ENCODE data around the gene CAPN10.

Gene CAPN10

GRCh38 chr2:240618776-240619175 lies 32.2 kb downstream of the CAPN10 start:
- no peak overlapping the region for H3K9ac ChIP-seq (ENCODE audit: low read length)
- no peaks in the 10 kb centered on the region for H3K27me3 ChIP-seq (ENCODE audit: insufficient read depth, low read length, poor library complexity)
- no peaks in the 10 kb centered on the region for H3K79me2 ChIP-seq (ENCODE audit: control insufficient read depth, insufficient read depth, low read length)
- H3K79me1 ChIP-seq (ENCODE audit: low read length): no peaks in the 10 kb centered on the region
- no peak overlapping the region for H3K18ac ChIP-seq (ENCODE audit: low read length)
- no peak overlapping the region for H3K23ac ChIP-seq (ENCODE audit: low read length)
- H3K36me3 ChIP-seq (ENCODE audit: control insufficient read depth, insufficient read depth, low read length): no peaks in the 10 kb centered on the region
- no peak overlapping the region for H2BK15ac ChIP-seq (replicated peaks; ENCODE audit: low read depth)
- no peak overlapping the region for H2BK5ac ChIP-seq (ENCODE audit: low read length)
- no peak overlapping the region for H3K4ac ChIP-seq (ENCODE audit: low read depth, low read length)
- no peaks in the 10 kb centered on the region for H3K4me1 ChIP-seq (ENCODE audit: control insufficient read depth, low read depth, low read length)
- H3K56ac ChIP-seq (ENCODE audit: low read length): no peak overlapping the region
- H2BK120ac ChIP-seq (ENCODE audit: low read depth, low read length): no peak overlapping the region
- no peak overlapping the region for H3K4me3 ChIP-seq (ENCODE audit: low read length)
- H4K5ac ChIP-seq (ENCODE audit: low read length): no peak overlapping the region
- no peak overlapping the region for H3K4me2 ChIP-seq (ENCODE audit: low read length)
- H3K27ac ChIP-seq (ENCODE audit: low read depth, low read length): no peak overlapping the region
- WGBS (ENCODE audit: extremely low coverage, insufficient coverage, low lambda C conversion rate): no CpG with 5 or more reads among the region's 6 CpGs
- no peak for DNase-seq
- no peak overlapping the region for H4K8ac ChIP-seq (ENCODE audit: low read depth, low read length)
- no peak overlapping the region for H2AK5ac ChIP-seq (ENCODE audit: low read length)

GRCh38 chr2:240619506-240620148 lies 33.1 kb downstream of the CAPN10 start:
- H3K56ac ChIP-seq (ENCODE audit: low read length): no peak overlapping the region
- no peaks in the 10 kb centered on the region for H3K36me3 ChIP-seq (ENCODE audit: control insufficient read depth, insufficient read depth, low read length)
- no peaks in the 10 kb centered on the region for H3K79me2 ChIP-seq (ENCODE audit: control insufficient read depth, insufficient read depth, low read length)
- H3K4me1 ChIP-seq (ENCODE audit: control insufficient read depth, low read depth, low read length): no peaks in the 10 kb centered on the region
- H2AK5ac ChIP-seq (ENCODE audit: low read length): no peak overlapping the region
- H3K4ac ChIP-seq (ENCODE audit: low read depth, low read length): no peak overlapping the region
- no peak overlapping the region for H2BK120ac ChIP-seq (ENCODE audit: low read depth, low read length)
- no peak for DNase-seq
- no peak overlapping the region for H4K8ac ChIP-seq (ENCODE audit: low read depth, low read length)
- H3K79me1 ChIP-seq (ENCODE audit: low read length): no peaks in the 10 kb centered on the region
- no peak overlapping the region for H2BK5ac ChIP-seq (ENCODE audit: low read length)
- no peak overlapping the region for H3K4me2 ChIP-seq (ENCODE audit: low read length)
- H3K27me3 ChIP-seq (ENCODE audit: insufficient read depth, low read length, poor library complexity): no peaks in the 10 kb centered on the region
- no peak overlapping the region for H2BK15ac ChIP-seq (replicated peaks; ENCODE audit: low read depth)
- no peak overlapping the region for H3K4me3 ChIP-seq (ENCODE audit: low read length)
- WGBS (ENCODE audit: extremely low coverage, insufficient coverage, low lambda C conversion rate): no CpG with 5 or more reads among the region's 19 CpGs
- no peak overlapping the region for H3K18ac ChIP-seq (ENCODE audit: low read length)
- H3K9ac ChIP-seq (ENCODE audit: low read length): no peak overlapping the region
- H4K5ac ChIP-seq (ENCODE audit: low read length): no peak overlapping the region
- no peak overlapping the region for H3K23ac ChIP-seq (ENCODE audit: low read length)
- no peak overlapping the region for H3K27ac ChIP-seq (ENCODE audit: low read depth, low read length)

GRCh38 chr2:240620149-240620731 lies 33.7 kb downstream of the CAPN10 start:
- Histone ChIP-seq H2AK5ac (ENCODE audit: low read length) (no peak overlapping the region), H3K36me3 (ENCODE audit: control insufficient read depth, insufficient read depth, low read length) (no peaks in the 10 kb centered on the region), H3K23ac (ENCODE audit: low read length) (no peak overlapping the region), H3K4ac (ENCODE audit: low read depth, low read length) (no peak overlapping the region), H3K27me3 (ENCODE audit: insufficient read depth, low read length, poor library complexity) (no peaks in the 10 kb centered on the region), H3K18ac (ENCODE audit: low read length) (no peak overlapping the region), H3K4me3 (ENCODE audit: low read length) (no peak overlapping the region), H3K27ac (ENCODE audit: low read depth, low read length) (no peak overlapping the region), H3K4me2 (ENCODE audit: low read length) (no peak overlapping the region), H3K9ac (ENCODE audit: low read length) (no peak overlapping the region), H3K56ac (ENCODE audit: low read length) (no peak overlapping the region), H3K79me1 (ENCODE audit: low read length) (no peaks in the 10 kb centered on the region), H4K8ac (ENCODE audit: low read depth, low read length) (no peak overlapping the region), H3K4me1 (ENCODE audit: control insufficient read depth, low read depth, low read length) (no peaks in the 10 kb centered on the region), H4K5ac (ENCODE audit: low read length) (no peak overlapping the region), H2BK5ac (ENCODE audit: low read length) (no peak overlapping the region), H3K79me2 (ENCODE audit: control insufficient read depth, insufficient read depth, low read length) (no peaks in the 10 kb centered on the region), H2BK15ac (replicated peaks; ENCODE audit: low read depth) (no peak overlapping the region), H2BK120ac (ENCODE audit: low read depth, low read length) (no peak overlapping the region)
- no peak for DNase-seq
- WGBS (ENCODE audit: extremely low coverage, insufficient coverage, low lambda C conversion rate): no CpG with 5 or more reads among the region's 13 CpGs

- H4K5ac ChIP-seq (ENCODE audit: low read length): no peak overlapping the region
- H3K4me3 ChIP-seq (ENCODE audit: low read length): no peak overlapping the region
- no peak overlapping the region for H3K4ac ChIP-seq (ENCODE audit: low read depth, low read length)
- H3K36me3 ChIP-seq (ENCODE audit: control insufficient read depth, insufficient read depth, low read length): no peaks in the 10 kb centered on the region
- no peak overlapping the region for H3K56ac ChIP-seq (ENCODE audit: low read length)
- H3K27me3 ChIP-seq (ENCODE audit: insufficient read depth, low read length, poor library complexity): no peaks in the 10 kb centered on the region
- DNase-seq: no peak
- H3K79me2 ChIP-seq (ENCODE audit: control insufficient read depth, insufficient read depth, low read length): no peaks in the 10 kb centered on the region
- no peak overlapping the region for H3K9ac ChIP-seq (ENCODE audit: low read length)
- no peak overlapping the region for H3K18ac ChIP-seq (ENCODE audit: low read length)
- no peak overlapping the region for H4K8ac ChIP-seq (ENCODE audit: low read depth, low read length)
- no peak overlapping the region for H3K27ac ChIP-seq (ENCODE audit: low read depth, low read length)
- WGBS (ENCODE audit: extremely low coverage, insufficient coverage, low lambda C conversion rate): no CpG with 5 or more reads among the region's 7 CpGs
- no peaks in the 10 kb centered on the region for H3K4me1 ChIP-seq (ENCODE audit: control insufficient read depth, low read depth, low read length)
- no peak overlapping the region for H3K23ac ChIP-seq (ENCODE audit: low read length)
- no peaks in the 10 kb centered on the region for H3K79me1 ChIP-seq (ENCODE audit: low read length)
- H3K4me2 ChIP-seq (ENCODE audit: low read length): no peak overlapping the region
- no peak overlapping the region for H2BK15ac ChIP-seq (replicated peaks; ENCODE audit: low read depth)
- H2BK5ac ChIP-seq (ENCODE audit: low read length): no peak overlapping the region
- no peak overlapping the region for H2AK5ac ChIP-seq (ENCODE audit: low read length)
- no peak overlapping the region for H2BK120ac ChIP-seq (ENCODE audit: low read depth, low read length)
These were observed 34.3 kb downstream of the CAPN10 start for GRCh38 chr2:240620859-240621258.

- no peak overlapping the region for H3K9ac ChIP-seq (ENCODE audit: low read length)
- no CpG with 5 or more reads among the region's 9 CpGs for WGBS (ENCODE audit: extremely low coverage, insufficient coverage, low lambda C conversion rate)
- no peaks in the 10 kb centered on the region for H3K27me3 ChIP-seq (ENCODE audit: insufficient read depth, low read length, poor library complexity)
- no peak overlapping the region for H4K8ac ChIP-seq (ENCODE audit: low read depth, low read length)
- H3K79me2 ChIP-seq (ENCODE audit: control insufficient read depth, insufficient read depth, low read length): no peaks in the 10 kb centered on the region
- no peak overlapping the region for H2BK15ac ChIP-seq (replicated peaks; ENCODE audit: low read depth)
- H3K4me2 ChIP-seq (ENCODE audit: low read length): no peak overlapping the region
- no peak overlapping the region for H3K4me3 ChIP-seq (ENCODE audit: low read length)
- H3K4ac ChIP-seq (ENCODE audit: low read depth, low read length): no peak overlapping the region
- no peak overlapping the region for H3K56ac ChIP-seq (ENCODE audit: low read length)
- no peak overlapping the region for H3K18ac ChIP-seq (ENCODE audit: low read length)
- H4K5ac ChIP-seq (ENCODE audit: low read length): no peak overlapping the region
- H2BK120ac ChIP-seq (ENCODE audit: low read depth, low read length): no peak overlapping the region
- H3K4me1 ChIP-seq (ENCODE audit: control insufficient read depth, low read depth, low read length): no peaks in the 10 kb centered on the region
- H3K36me3 ChIP-seq (ENCODE audit: control insufficient read depth, insufficient read depth, low read length): no peaks in the 10 kb centered on the region
- no peak overlapping the region for H2BK5ac ChIP-seq (ENCODE audit: low read length)
- no peaks in the 10 kb centered on the region for H3K79me1 ChIP-seq (ENCODE audit: low read length)
- no peak for DNase-seq
- no peak overlapping the region for H3K23ac ChIP-seq (ENCODE audit: low read length)
- no peak overlapping the region for H3K27ac ChIP-seq (ENCODE audit: low read depth, low read length)
- H2AK5ac ChIP-seq (ENCODE audit: low read length): no peak overlapping the region
These were observed 35.5 kb downstream of the CAPN10 start for GRCh38 chr2:240622060-240622411.
